ENCODE measurements around the gene HLF. TPM values are rescaled to one million over a fixed set of nuclear protein-coding genes. Genes with fewer than 3 reads are reported as not detected.

The HLF gene
- total and polyA plus RNA-seq, 4 donors, result 8.0 to 59.3 (median 24.6) TPM

DNA sequence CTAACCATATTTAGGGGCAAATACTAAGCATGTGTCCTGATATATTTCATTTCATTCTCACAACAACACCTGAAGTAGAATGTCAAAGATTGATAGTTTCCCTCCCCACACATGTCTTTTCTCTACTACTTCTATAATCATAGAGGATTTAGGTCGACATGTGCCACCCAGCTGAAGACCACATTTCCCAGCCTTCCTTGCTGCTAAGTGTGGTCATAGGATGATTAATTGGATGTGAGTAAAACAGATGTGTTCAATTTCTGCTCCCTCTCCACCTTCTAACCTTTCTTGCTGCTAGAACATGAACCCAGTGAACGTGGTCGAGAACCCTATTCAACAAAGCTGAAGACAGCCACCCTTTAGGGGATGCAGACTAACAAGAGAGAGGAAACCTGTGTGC lies 18.8 kb upstream of the HLF start:
- no peak overlapping the region for H3K4me3 ChIP-seq (ENCODE audit: low read depth in 1 of 3, low read length in 3 of 3)
- no peaks in the 10 kb centered on the region for H3K4me1 ChIP-seq (ENCODE audit: control insufficient read depth in 4 of 4, insufficient read depth in 4 of 4, low read length in 3 of 4)
- no peak overlapping the region for H3K9ac ChIP-seq (ENCODE audit: low read depth in 1 of 2, low read length in 2 of 2)
- 83% methylated on average over 3 of the region's 3 CpGs for WGBS
- no peaks in the 10 kb centered on the region for H3K27me3 ChIP-seq (ENCODE audit: control insufficient read depth in 4 of 4, insufficient read depth in 4 of 4, low read length in 3 of 4)
- H3K36me3 ChIP-seq (ENCODE audit: control insufficient read depth in 4 of 4, insufficient read depth in 3 of 4, low read depth in 1 of 4, low read length in 3 of 4), result no peaks in the 10 kb centered on the region
- TF ChIP-seq YY1 (IDR thresholded peaks at IDR 0.05) (no peak), GABPA (IDR thresholded peaks at IDR 0.05 in 1 of 2, conservative IDR thresholded peaks at IDR 0.05 in 1 of 2) (no peak), SP1 (IDR thresholded peaks at IDR 0.05) (no peak), EGR1 (IDR thresholded peaks at IDR 0.05; ENCODE audit: low read depth in 2 of 2) (no peak), FOXA1 (IDR thresholded peaks at IDR 0.05) (no peak)
- TF ChIP-seq, protein P1, sequence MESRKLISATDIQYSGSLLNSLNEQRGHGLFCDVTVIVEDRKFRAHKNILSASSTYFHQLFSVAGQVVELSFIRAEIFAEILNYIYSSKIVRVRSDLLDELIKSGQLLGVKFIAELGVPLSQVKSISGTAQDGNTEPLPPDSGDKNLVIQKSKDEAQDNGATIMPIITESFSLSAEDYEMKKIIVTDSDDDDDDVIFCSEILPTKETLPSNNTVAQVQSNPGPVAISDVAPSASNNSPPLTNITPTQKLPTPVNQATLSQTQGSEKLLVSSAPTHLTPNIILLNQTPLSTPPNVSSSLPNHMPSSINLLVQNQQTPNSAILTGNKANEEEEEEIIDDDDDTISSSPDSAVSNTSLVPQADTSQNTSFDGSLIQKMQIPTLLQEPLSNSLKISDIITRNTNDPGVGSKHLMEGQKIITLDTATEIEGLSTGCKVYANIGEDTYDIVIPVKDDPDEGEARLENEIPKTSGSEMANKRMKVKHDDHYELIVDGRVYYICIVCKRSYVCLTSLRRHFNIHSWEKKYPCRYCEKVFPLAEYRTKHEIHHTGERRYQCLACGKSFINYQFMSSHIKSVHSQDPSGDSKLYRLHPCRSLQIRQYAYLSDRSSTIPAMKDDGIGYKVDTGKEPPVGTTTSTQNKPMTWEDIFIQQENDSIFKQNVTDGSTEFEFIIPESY (IDR thresholded peaks at IDR 0.05), result no peak
- TF ChIP-seq, protein P2, sequence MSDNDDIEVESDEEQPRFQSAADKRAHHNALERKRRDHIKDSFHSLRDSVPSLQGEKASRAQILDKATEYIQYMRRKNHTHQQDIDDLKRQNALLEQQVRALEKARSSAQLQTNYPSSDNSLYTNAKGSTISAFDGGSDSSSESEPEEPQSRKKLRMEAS (IDR thresholded peaks at IDR 0.05), result no peak
- no peak overlapping the region for H3K27ac ChIP-seq (ENCODE audit: low read depth in 1 of 2, low read length in 2 of 2)
- DNase-seq (ENCODE audit: low spot score), result no peak
- peaks cover 0 to 5% (median 0%) of the 10 kb centered on the region in 4 donors for H3K9me3 ChIP-seq (ENCODE audit: control insufficient read depth in 4 of 4, low read length in 3 of 4)

DNA sequence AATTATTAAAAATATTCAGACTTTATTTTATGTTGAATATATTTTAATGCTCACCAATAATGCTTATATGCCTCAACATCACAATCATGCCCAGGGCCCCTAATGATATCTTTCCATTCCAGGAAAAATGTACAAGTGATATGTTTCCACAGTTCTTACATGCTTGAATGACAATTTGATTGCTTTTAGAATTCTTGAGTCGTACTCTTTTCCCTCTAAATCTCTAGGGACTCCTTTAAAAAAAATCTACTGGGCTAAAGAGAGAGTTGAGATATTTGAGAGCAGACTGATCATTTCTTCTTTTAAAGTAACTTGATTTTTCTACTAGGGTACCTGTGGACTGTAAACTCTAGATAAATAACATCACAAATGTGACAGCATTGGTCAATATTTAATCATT lies 18.2 kb upstream of the HLF start:
- no peaks in the 10 kb centered on the region for H3K27me3 ChIP-seq (ENCODE audit: control insufficient read depth in 4 of 4, insufficient read depth in 4 of 4, low read length in 3 of 4)
- 88% methylated on average over 1 of the region's 1 CpG for WGBS
- peaks cover 0 to 5% (median 0%) of the 10 kb centered on the region in 4 donors for H3K9me3 ChIP-seq (ENCODE audit: control insufficient read depth in 4 of 4, low read length in 3 of 4)
- no peak overlapping the region for H3K9ac ChIP-seq (ENCODE audit: low read depth in 1 of 2, low read length in 2 of 2)
- TF ChIP-seq RXRA (IDR thresholded peaks at IDR 0.05) (no peak), SP1 (IDR thresholded peaks at IDR 0.05) (no peak)
- H3K4me3 ChIP-seq (ENCODE audit: low read depth in 1 of 3, low read length in 3 of 3), result no peak overlapping the region
- H3K36me3 ChIP-seq (ENCODE audit: control insufficient read depth in 4 of 4, insufficient read depth in 3 of 4, low read depth in 1 of 4, low read length in 3 of 4), result no peaks in the 10 kb centered on the region
- no peak overlapping the region for H3K27ac ChIP-seq (ENCODE audit: low read depth in 1 of 2, low read length in 2 of 2)
- DNase-seq (ENCODE audit: low spot score), result no peak
- no peaks in the 10 kb centered on the region for H3K4me1 ChIP-seq (ENCODE audit: control insufficient read depth in 4 of 4, insufficient read depth in 4 of 4, low read length in 3 of 4)

DNA sequence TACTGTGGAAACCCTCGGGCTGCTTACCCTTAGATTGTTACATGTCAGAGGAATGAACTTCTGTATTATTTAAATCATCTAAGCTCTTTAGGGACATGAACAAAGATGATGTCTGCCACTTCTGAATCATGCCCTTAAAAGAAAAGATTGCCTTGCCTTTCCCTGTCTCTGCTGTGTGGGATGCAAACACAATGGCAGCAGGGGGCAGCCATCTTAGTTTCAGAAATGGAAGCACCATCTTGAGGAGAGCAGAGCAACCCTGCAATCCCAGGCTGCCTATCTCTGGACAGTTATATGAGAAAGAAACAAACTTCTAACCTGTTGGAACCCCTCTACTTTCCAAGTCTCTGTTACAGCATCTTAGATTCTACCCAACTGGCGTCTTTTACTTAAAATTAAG lies 16.7 kb upstream of the HLF start:
- H3K4me3 ChIP-seq (ENCODE audit: low read depth in 1 of 3, low read length in 3 of 3), result no peak overlapping the region
- TF ChIP-seq, protein P3, sequence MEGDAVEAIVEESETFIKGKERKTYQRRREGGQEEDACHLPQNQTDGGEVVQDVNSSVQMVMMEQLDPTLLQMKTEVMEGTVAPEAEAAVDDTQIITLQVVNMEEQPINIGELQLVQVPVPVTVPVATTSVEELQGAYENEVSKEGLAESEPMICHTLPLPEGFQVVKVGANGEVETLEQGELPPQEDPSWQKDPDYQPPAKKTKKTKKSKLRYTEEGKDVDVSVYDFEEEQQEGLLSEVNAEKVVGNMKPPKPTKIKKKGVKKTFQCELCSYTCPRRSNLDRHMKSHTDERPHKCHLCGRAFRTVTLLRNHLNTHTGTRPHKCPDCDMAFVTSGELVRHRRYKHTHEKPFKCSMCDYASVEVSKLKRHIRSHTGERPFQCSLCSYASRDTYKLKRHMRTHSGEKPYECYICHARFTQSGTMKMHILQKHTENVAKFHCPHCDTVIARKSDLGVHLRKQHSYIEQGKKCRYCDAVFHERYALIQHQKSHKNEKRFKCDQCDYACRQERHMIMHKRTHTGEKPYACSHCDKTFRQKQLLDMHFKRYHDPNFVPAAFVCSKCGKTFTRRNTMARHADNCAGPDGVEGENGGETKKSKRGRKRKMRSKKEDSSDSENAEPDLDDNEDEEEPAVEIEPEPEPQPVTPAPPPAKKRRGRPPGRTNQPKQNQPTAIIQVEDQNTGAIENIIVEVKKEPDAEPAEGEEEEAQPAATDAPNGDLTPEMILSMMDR (IDR thresholded peaks at IDR 0.05; ENCODE audit: low read depth, low read length, missing input control), result no peak
- TF ChIP-seq RXRA (IDR thresholded peaks at IDR 0.05) (no peak), SP1 (IDR thresholded peaks at IDR 0.05) (no peak)
- 84% methylated on average over 2 of the region's 2 CpGs for WGBS
- H3K36me3 ChIP-seq (ENCODE audit: control insufficient read depth in 4 of 4, insufficient read depth in 3 of 4, low read depth in 1 of 4, low read length in 3 of 4), result no peaks in the 10 kb centered on the region
- peaks cover 0 to 5% (median 0%) of the 10 kb centered on the region in 4 donors for H3K9me3 ChIP-seq (ENCODE audit: control insufficient read depth in 4 of 4, low read length in 3 of 4)
- no peak overlapping the region for H3K9ac ChIP-seq (ENCODE audit: low read depth in 1 of 2, low read length in 2 of 2)
- no peaks in the 10 kb centered on the region for H3K27me3 ChIP-seq (ENCODE audit: control insufficient read depth in 4 of 4, insufficient read depth in 4 of 4, low read length in 3 of 4)
- H3K4me1 ChIP-seq (ENCODE audit: control insufficient read depth in 4 of 4, insufficient read depth in 4 of 4, low read length in 3 of 4), result no peaks in the 10 kb centered on the region
- H3K27ac ChIP-seq (ENCODE audit: low read depth in 1 of 2, low read length in 2 of 2), result no peak overlapping the region
- DNase-seq (ENCODE audit: low spot score), result no peak

DNA sequence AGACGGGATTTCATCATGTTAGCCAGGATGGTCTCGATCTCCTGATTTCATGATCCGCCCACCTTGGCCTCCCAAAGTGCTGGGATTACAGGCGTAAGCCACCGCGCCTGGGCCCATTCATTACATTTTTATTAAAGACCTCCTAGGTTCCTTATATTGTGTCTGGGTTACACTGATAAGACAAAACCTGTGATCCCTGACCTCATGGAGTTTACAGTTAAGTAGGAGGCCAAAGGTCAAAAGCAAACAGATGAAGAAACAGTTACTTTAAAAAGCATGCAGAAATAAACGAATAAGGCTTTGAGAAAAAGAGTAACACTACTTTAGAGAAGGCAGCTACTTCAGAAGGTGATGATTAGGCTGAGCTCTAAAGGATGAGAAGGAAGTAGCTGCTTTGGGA lies 14.9 kb upstream of the HLF start:
- Histone ChIP-seq H3K9me3 (ENCODE audit: control insufficient read depth in 4 of 4, low read length in 3 of 4) (peaks cover 0 to 5% (median 0%) of the 10 kb centered on the region in 4 donors), H3K9ac (ENCODE audit: low read depth in 1 of 2, low read length in 2 of 2) (no peak overlapping the region), H3K4me1 (ENCODE audit: control insufficient read depth in 4 of 4, insufficient read depth in 4 of 4, low read length in 3 of 4) (no peaks in the 10 kb centered on the region), H3K27me3 (ENCODE audit: control insufficient read depth in 4 of 4, insufficient read depth in 4 of 4, low read length in 3 of 4) (no peaks in the 10 kb centered on the region), H3K27ac (ENCODE audit: low read depth in 1 of 2, low read length in 2 of 2) (no peak overlapping the region), H3K36me3 (ENCODE audit: control insufficient read depth in 4 of 4, insufficient read depth in 3 of 4, low read depth in 1 of 4, low read length in 3 of 4) (no peaks in the 10 kb centered on the region), H3K4me3 (ENCODE audit: low read depth in 1 of 3, low read length in 3 of 3) (no peak overlapping the region)
- 92% methylated on average over 7 of the region's 7 CpGs for WGBS
- no peak for DNase-seq (ENCODE audit: low spot score)
- TF ChIP-seq SP1 (IDR thresholded peaks at IDR 0.05) (no peak), RAD21 (IDR thresholded peaks at IDR 0.05) (no peak), HNF4G (IDR thresholded peaks at IDR 0.05) (no peak), GABPA (IDR thresholded peaks at IDR 0.05 in 1 of 2, conservative IDR thresholded peaks at IDR 0.05 in 1 of 2) (no peak), NR2F2 (IDR thresholded peaks at IDR 0.05) (no peak), FOXA1 (IDR thresholded peaks at IDR 0.05) (no peak), HNF4A (conservative IDR thresholded peaks at IDR 0.05) (no peak), JUND (IDR thresholded peaks at IDR 0.05) (no peak), RXRA (IDR thresholded peaks at IDR 0.05) (no peak)
- TF ChIP-seq, protein P1 (IDR thresholded peaks at IDR 0.05), result no peak
- TF ChIP-seq, protein P2 (IDR thresholded peaks at IDR 0.05), result no peak
- TF ChIP-seq, protein P3 (IDR thresholded peaks at IDR 0.05; ENCODE audit: low read depth, low read length, missing input control), result no peak

Measured in liver (tissue), 9 donors.